Activated naive CD8-positive, alpha-beta T cell treated with anti-CD3 and anti-CD28 coated beads, Interleukin-2, amount 50 U/mL, for 24 hours (primary cell): Measurements from ENCODE around the gene ADAMTS10.

Experiments
- ATAC-seq: fragments of 150-1000 bp; cut with Tn5 transposase; one replicate; pipeline ENCODE4 v1.10.0; 2021
- DNase-seq: peaks from one replicate; pipeline ENCODE4 v3.0.0; 2021
- H3K27ac Mint-ChIP-seq: one replicate; pipeline ENCODE4 v1.8.0; 2021; ENCODE audit warnings: mild to moderate bottlenecking, mixed read lengths
- H3K27me3 Mint-ChIP-seq: one replicate; pipeline ENCODE4 v1.8.0; 2021; ENCODE audit warnings: mixed read lengths
- H3K36me3 Mint-ChIP-seq: one replicate; pipeline ENCODE4 v1.8.0; 2021; ENCODE audit warnings: low read depth, mixed read lengths
- H3K4me1 Mint-ChIP-seq: one replicate; pipeline ENCODE4 v1.8.0; 2021; ENCODE audit warnings: mixed read lengths
- H3K4me3 Mint-ChIP-seq: one replicate; pipeline ENCODE4 v1.8.0; 2021; ENCODE audit warnings: mild to moderate bottlenecking, moderate library complexity, mixed read lengths
- H3K9me3 Mint-ChIP-seq: one replicate; pipeline ENCODE4 v1.8.0; 2021; ENCODE audit warnings: mixed read lengths

The ADAMTS10 gene

DNA sequence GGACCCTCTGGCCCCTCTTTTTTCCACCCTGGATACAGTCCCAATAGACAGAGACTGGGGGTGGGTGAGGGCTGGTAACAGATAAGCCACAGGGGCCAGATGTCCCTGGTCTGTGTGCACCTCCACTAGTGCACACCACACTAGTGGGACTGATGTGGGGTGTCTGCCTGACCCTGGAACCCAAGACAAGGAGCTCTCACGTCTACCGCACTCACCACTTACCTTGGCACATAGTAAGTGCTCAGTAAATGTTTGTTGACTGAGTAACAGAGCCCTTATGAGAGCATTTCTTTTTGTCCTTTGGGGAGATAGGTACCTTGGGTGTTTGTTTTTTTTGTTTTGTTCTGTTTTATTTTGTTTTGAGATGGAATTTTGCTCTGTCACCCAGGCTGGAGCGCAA, 73.4 kb downstream of the ADAMTS10 start:
- no peaks in the 10 kb centered on the region for H3K4me1 Mint-ChIP-seq
- no peaks in the 10 kb centered on the region for H3K9me3 Mint-ChIP-seq
- no peak overlapping the region for H3K4me3 Mint-ChIP-seq
- no peaks in the 10 kb centered on the region for H3K36me3 Mint-ChIP-seq
- DNase-seq (no peak), ATAC-seq (no peak)
- no peak overlapping the region for H3K27ac Mint-ChIP-seq
- no peaks in the 10 kb centered on the region for H3K27me3 Mint-ChIP-seq

DNA sequence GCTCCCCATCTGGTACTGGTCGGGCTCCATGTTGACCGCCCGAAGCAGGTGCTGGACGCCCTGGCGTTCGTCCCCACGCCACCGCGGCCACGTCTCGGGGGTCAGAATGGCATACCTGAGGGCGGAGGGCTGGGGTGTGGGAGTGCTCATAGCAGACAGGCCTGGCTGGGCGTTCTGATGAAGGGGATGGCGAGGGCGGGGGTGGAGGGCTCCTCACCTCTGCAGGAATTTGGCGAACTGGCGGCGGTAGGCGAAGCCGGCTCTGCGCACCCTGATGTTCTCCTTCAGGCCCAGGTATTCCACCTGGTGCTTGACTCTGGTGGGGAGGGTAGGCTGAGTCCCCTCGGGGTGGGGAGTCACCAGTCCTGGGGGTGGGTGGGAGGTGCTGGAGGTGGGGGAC, 74.2 kb downstream of the ADAMTS10 start:
- Mint-ChIP-seq H3K27ac (no peak overlapping the region), H3K4me1 (no peaks in the 10 kb centered on the region), H3K4me3 (no peak overlapping the region), H3K9me3 (no peaks in the 10 kb centered on the region), H3K27me3 (no peaks in the 10 kb centered on the region), H3K36me3 (no peaks in the 10 kb centered on the region)
- ATAC-seq (no peak), DNase-seq (no peak)

DNA sequence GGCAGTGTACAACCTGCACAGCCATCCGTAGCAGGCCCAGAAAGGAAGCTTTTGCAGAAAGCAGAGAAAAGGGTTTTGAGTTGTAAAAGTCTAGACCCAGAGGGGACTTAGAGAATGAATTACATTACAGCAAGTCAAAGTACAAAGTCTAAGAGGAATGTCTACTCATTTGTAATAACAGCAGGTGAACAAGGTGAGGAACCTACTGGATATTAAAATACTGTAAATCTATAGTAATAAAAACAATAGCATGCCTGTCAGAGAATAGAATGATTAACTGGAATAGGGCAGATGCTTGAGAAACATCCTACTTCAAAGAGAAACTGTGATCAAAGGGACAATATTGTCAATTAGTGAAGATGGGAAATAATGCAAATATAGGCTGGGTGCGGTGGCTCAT, 78.3 kb downstream of the ADAMTS10 start:
- Mint-ChIP-seq H3K27ac (no peak overlapping the region), H3K4me1 (peaks cover 4% of the 10 kb centered on the region), H3K36me3 (peaks cover 15% of the 10 kb centered on the region), H3K9me3 (no peaks in the 10 kb centered on the region), H3K27me3 (no peaks in the 10 kb centered on the region), H3K4me3 (no peak overlapping the region)
- no peak for DNase-seq
- no peak for ATAC-seq

DNA sequence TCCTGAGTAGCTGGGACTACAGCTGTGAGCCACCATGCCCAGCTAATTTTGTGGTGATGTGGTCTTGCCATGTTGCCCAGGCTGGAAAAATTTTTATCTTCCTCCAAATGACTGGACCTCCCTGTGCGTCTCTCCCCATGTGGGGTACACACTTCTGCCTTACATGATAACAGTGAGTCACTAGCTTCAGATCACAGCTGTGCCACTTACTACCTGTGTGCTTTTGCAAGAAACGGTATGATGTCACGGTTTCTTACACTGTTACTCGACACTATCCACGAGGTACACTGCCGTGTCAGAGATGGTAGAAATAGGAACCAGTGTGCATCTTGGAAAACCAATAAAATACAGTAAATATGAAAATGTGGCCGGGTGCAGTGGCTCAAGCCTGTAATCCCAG, 79.0 kb downstream of the ADAMTS10 start:
- Mint-ChIP-seq H3K9me3 (no peaks in the 10 kb centered on the region), H3K36me3 (peaks cover 18% of the 10 kb centered on the region), H3K27me3 (no peaks in the 10 kb centered on the region), H3K27ac (no peak overlapping the region), H3K4me3 (no peak overlapping the region), H3K4me1 (peaks cover 4% of the 10 kb centered on the region)
- ATAC-seq = no peak
- no peak for DNase-seq
